Endothelial cell of umbilical vein (primary cell): ENCODE results near the gene KIF5C. TPM values are rescaled to one million over a fixed set of nuclear protein-coding genes. Genes with fewer than 3 reads are reported as not detected.
A peak's percentile ranks its signal among the peaks of the same experiment; 100 is the strongest.

ENCODE experiments used
- BruUV-seq: library from RNA; stranded (reverse); fragments of 400-500 nt; replicated peaks from 2 replicates; lab custom pipeline; 2021; lab: Mats Ljungman, UMichigan
- CTCF ChIA-PET: fragments of 300-600, 350-600 bp; sonication (Branson Sonifier 250); formaldehyde crosslinking; loops from one replicate; lab custom pipeline; 2021; ENCODE audit warnings: antibody characterized with exemption, inconsistent platforms; lab: Charles Lee
- POLR2A ChIA-PET: fragments of 300-600, 350-600 bp; sonication (Branson Sonifier 250); formaldehyde crosslinking; loops from one replicate; lab custom pipeline; 2021; ENCODE audit warnings: antibody characterized with exemption, inconsistent platforms; lab: Charles Lee
- DNase-seq: peaks from one replicate; pipeline ENCODE4 v3.0.0-alpha.2; 2011; ENCODE audit warnings: low read depth, low spot score
- FAIRE-seq: peaks from 2 replicates; lab custom pipeline; 2011; peaks lifted over from hg19 to GRCh38; lab: Jason Lieb, UNC
- H2AFZ ChIP-seq: 2 replicates; pipeline ENCODE4 v1.6.0; 2012; ENCODE audit warnings: low read depth, low read length, control low read depth, inconsistent platforms
- H3K27ac ChIP-seq: 2 replicates; pipeline ENCODE4 v1.5.1; 2011; ENCODE audit warnings: low read depth, mild to moderate bottlenecking, control low read depth, low read length, moderate library complexity; ENCODE audit not compliant: insufficient read depth
- H3K27me3 ChIP-seq, 2 experiments: 2 replicates each; pipeline versions ENCODE4 v1.6.0 to v1.6.1; 2011; ENCODE audit warnings: low read length in 2 of 2, mixed read lengths in 1 of 2; ENCODE audit not compliant: control insufficient read depth in 2 of 2, insufficient read depth in 2 of 2
- H3K36me3 ChIP-seq, 2 experiments: 2 replicates in 1 of 2; 3 replicates in 1 of 2; pipeline ENCODE4 v1.5.1; 2011; ENCODE audit warnings: low read length in 2 of 2, mild to moderate bottlenecking in 1 of 2, moderate library complexity in 1 of 2; ENCODE audit not compliant: control insufficient read depth in 2 of 2, insufficient read depth in 2 of 2; ENCODE audit errors: extremely low read depth in 1 of 2
- H3K4me1 ChIP-seq: 3 replicates; pipeline ENCODE4 v1.5.1; 2011; ENCODE audit warnings: mild to moderate bottlenecking, low read length; ENCODE audit not compliant: control insufficient read depth, insufficient read depth; ENCODE audit errors: extremely low read depth
- H3K4me2 ChIP-seq: 2 replicates; pipeline ENCODE4 v1.6.1; 2011; ENCODE audit warnings: low read length, control low read depth, mixed read lengths; ENCODE audit not compliant: insufficient read depth
- H3K4me3 ChIP-seq, 3 experiments: fragments of 200-600 bp in 1 of 3; sonication (generic), shearing (Covaris generic) in 1 of 3; replicated peaks in 1 of 3; 2 replicates each; pipeline ENCODE4 v1.5.1; 2011 to 2016; ENCODE audit warnings: control low read depth in 3 of 3, low read length in 3 of 3, mild to moderate bottlenecking in 2 of 3, inconsistent platforms in 1 of 3, low read depth in 1 of 3, moderate library complexity in 1 of 3; ENCODE audit not compliant: insufficient read depth in 1 of 3
- H3K79me2 ChIP-seq: 2 replicates; pipeline ENCODE4 v1.6.0; 2012; ENCODE audit warnings: low read length, inconsistent platforms; ENCODE audit not compliant: control insufficient read depth, insufficient read depth
- H3K9ac ChIP-seq: replicated peaks from 2 replicates; pipeline ENCODE3; 2011; ENCODE audit warnings: low read length, control low read depth; ENCODE audit not compliant: insufficient read depth; ENCODE audit errors: extremely low read depth
- H3K9me1 ChIP-seq: replicated peaks from 3 replicates; pipeline ENCODE4 v1.6.0; 2011; ENCODE audit warnings: mild to moderate bottlenecking, low read length; ENCODE audit not compliant: control insufficient read depth, insufficient read depth; ENCODE audit errors: extremely low read depth
- H3K9me3 ChIP-seq: replicated peaks from 2 replicates; pipeline ENCODE4 v1.5.1; 2012; ENCODE audit warnings: low read length, inconsistent platforms; ENCODE audit not compliant: control insufficient read depth, insufficient read depth
- H4K20me1 ChIP-seq: replicated peaks from 2 replicates; pipeline ENCODE3; 2011; ENCODE audit warnings: mild to moderate bottlenecking, low read length; ENCODE audit not compliant: control insufficient read depth, insufficient read depth; ENCODE audit errors: extremely low read depth
- CTCF ChIP-seq, 2 donors: IDR thresholded peaks; 1 replicate in 1 of 2; 2 replicates in 1 of 2; pipeline ENCODE4 v1.5.1; 2011; ENCODE audit warnings: low read length in 2 of 2, mild to moderate bottlenecking in 2 of 2, moderate library complexity in 2 of 2, control low read depth in 1 of 2, inconsistent platforms in 1 of 2, low read depth in 1 of 2; ENCODE audit not compliant: insufficient read depth in 1 of 2; ENCODE audit errors: extremely low read depth in 1 of 2
- EZH2 ChIP-seq: IDR thresholded peaks from 2 replicates; pipeline ENCODE4 v1.6.1; 2012; ENCODE audit warnings: borderline replicate concordance, low read depth, mild to moderate bottlenecking, moderate library complexity, low read length, inconsistent platforms; ENCODE audit not compliant: severe bottlenecking
- FOS ChIP-seq: IDR thresholded peaks from 2 replicates; pipeline ENCODE4 v1.6.1; 2011; ENCODE audit warnings: mild to moderate bottlenecking, low read length, moderate library complexity, borderline replicate concordance; ENCODE audit not compliant: insufficient read depth
- GATA2 ChIP-seq: IDR thresholded peaks from 2 replicates; pipeline ENCODE4 v1.7.0; 2011; ENCODE audit warnings: low read depth, mild to moderate bottlenecking, moderate library complexity, mixed read lengths, low read length; ENCODE audit not compliant: insufficient read length, insufficient read depth
- JUN ChIP-seq: IDR thresholded peaks from 2 replicates; pipeline ENCODE4 v1.6.1; 2011; ENCODE audit warnings: borderline replicate concordance, low read depth; ENCODE audit not compliant: insufficient read length, insufficient read depth
- MYC ChIP-seq: IDR thresholded peaks from one replicate; pipeline ENCODE4 v1.6.1; 2011; ENCODE audit warnings: mild to moderate bottlenecking, low read depth, low read length
- POLR2A ChIP-seq: IDR thresholded peaks from 2 replicates; pipeline ENCODE4 v1.6.1; 2012; ENCODE audit warnings: low read depth, mild to moderate bottlenecking, control low read depth, low read length
- POLR2AphosphoS5 ChIP-seq: IDR thresholded peaks from 2 replicates; pipeline ENCODE4 v1.6.1; 2012; ENCODE audit warnings: low read depth, mild to moderate bottlenecking, control low read depth, low read length, moderate library complexity; ENCODE audit not compliant: insufficient read depth
- dilution Hi-C: fragments of 300-500 bp; cut with MboI; formaldehyde crosslinking; loops from one replicate; pipeline ENCODE4 v1.15.0; 2019; ENCODE audit warnings: low sequenced_read_pairs; ENCODE audit not compliant: extremely low pct_ligation_motif_present
- intact Hi-C: fragments of 100-400 bp; cut with micrococcal nuclease; formaldehyde crosslinking; loops from one replicate; pipeline ENCODE4 v1.10.0; 2022
- polyA plus RNA-seq, 4 experiments: library from polyadenylated mRNA; depleted of rRNA in 3 of 4; stranded (reverse) in 3 of 4; unstranded in 1 of 4; fragments of >200 nt; gene quantifications; 2 replicates each; pipeline versions ENCODE4 v1.2.1 to v1.2.3, GENCODE V29; 2011 to 2012; ENCODE audit warnings: missing spikeins in 1 of 4
- total RNA-seq: library from RNA; stranded (reverse); gene quantifications from 2 replicates; pipeline ENCODE4 v1.2.3, GENCODE V29; 2021
- TF ChIP-seq, protein P1 (sequence below): IDR thresholded peaks from 2 replicates; pipeline ENCODE4 v1.6.1; 2011; ENCODE audit not compliant: insufficient read depth, insufficient read length

The KIF5C gene
- total and polyA plus RNA-seq, 2 donors (not counting 3 experiments of a cell fraction or from before 2014, with no cell fraction given): 0.01 to 0.55 TPM

GRCh38 chr2:148876595-148877402 lies 1.8 kb downstream of the KIF5C start:
- intact Hi-C loops: no loop called here
- no peak overlapping the region for H3K4me2 ChIP-seq
- no peaks in the 10 kb centered on the region for H3K36me3 ChIP-seq
- DNase-seq (no peak), FAIRE-seq (no peak)
- no peaks in the 10 kb centered on the region for H4K20me1 ChIP-seq
- no peak overlapping the region for H3K9ac ChIP-seq
- no peaks in the 10 kb centered on the region for H3K79me2 ChIP-seq
- no TSS peak for BruUV-seq
- dilution Hi-C loops: no loop called here
- peaks cover 27 to 39% of the 10 kb centered on the region in 2 experiments for H3K27me3 ChIP-seq
- TF ChIP-seq EZH2 (peak; percentile 70), JUN (no peak)
- POLR2A ChIA-PET: no interaction called here
- H3K4me3 ChIP-seq: no peak overlapping the region
- no peaks in the 10 kb centered on the region for H3K9me1 ChIP-seq
- H3K27ac ChIP-seq: no peak overlapping the region
- no peaks in the 10 kb centered on the region for H3K4me1 ChIP-seq
- no peak overlapping the region for H2AFZ ChIP-seq
- CTCF ChIA-PET: interaction anchor here (0.7 to 1.0 kb wide), 2 partner anchors 51 to 344 kb away, joined by 3 to 4 read pairs; no protein-coding TSS in a partner anchor
- H3K9me3 ChIP-seq: no peaks in the 10 kb centered on the region

GRCh38 chr2:148877403-148877740 lies 2.3 kb downstream of the KIF5C start:
- no peaks in the 10 kb centered on the region for H3K79me2 ChIP-seq
- no peak for FAIRE-seq
- TF ChIP-seq JUN (no peak), FOS (no peak), POLR2AphosphoS5 (no peak), MYC (no peak), CTCF (IDR thresholded peaks at IDR 0.05; ENCODE audit: extremely low read depth in 1 of 2, insufficient read depth in 1 of 2, low read depth in 1 of 2, low read length in 2 of 2) (no peak), POLR2A (no peak), GATA2 (no peak), EZH2 (no peak)
- TF ChIP-seq, protein P1, sequence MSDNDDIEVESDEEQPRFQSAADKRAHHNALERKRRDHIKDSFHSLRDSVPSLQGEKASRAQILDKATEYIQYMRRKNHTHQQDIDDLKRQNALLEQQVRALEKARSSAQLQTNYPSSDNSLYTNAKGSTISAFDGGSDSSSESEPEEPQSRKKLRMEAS: no peak
- no TSS peak for BruUV-seq
- H3K27ac ChIP-seq: no peak overlapping the region
- POLR2A ChIA-PET: no interaction called here
- H4K20me1 ChIP-seq: no peaks in the 10 kb centered on the region
- H3K27me3 ChIP-seq: peaks cover 27 to 39% of the 10 kb centered on the region in 2 experiments
- dilution Hi-C loops: no loop called here
- no peaks in the 10 kb centered on the region for H3K4me1 ChIP-seq
- no peak for DNase-seq
- H3K9me3 ChIP-seq: no peaks in the 10 kb centered on the region
- no peaks in the 10 kb centered on the region for H3K36me3 ChIP-seq
- CTCF ChIA-PET: interaction anchor here (0.7 to 1.0 kb wide), 2 partner anchors 51 to 344 kb away, joined by 3 to 4 read pairs; no protein-coding TSS in a partner anchor
- no peak overlapping the region for H2AFZ ChIP-seq
- intact Hi-C loops: no loop called here
- H3K4me3 ChIP-seq: no peak overlapping the region
- no peak overlapping the region for H3K4me2 ChIP-seq
- no peak overlapping the region for H3K9ac ChIP-seq
- H3K9me1 ChIP-seq: no peaks in the 10 kb centered on the region
